Prostate gland (tissue), 2 donors: ENCODE measurements around the gene MCC. TPM values are rescaled to one million over a fixed set of nuclear protein-coding genes. Genes with fewer than 3 reads are reported as not detected.
A peak's percentile ranks its signal among the peaks of the same experiment; 100 is the strongest.

Source experiments
- DNase-seq: peaks from one replicate; pipeline ENCODE4 v3.0.0-alpha.2; 2019; ENCODE audit warnings: low spot score
- H3K27ac ChIP-seq, 2 donors: fragments of 200-600 bp; sonication (generic); 2 replicates each; pipeline ENCODE4 v1.5.1; 2017 to 2019
- H3K27me3 ChIP-seq: fragments of 200-600 bp; sonication (generic); replicated peaks from 2 replicates; pipeline ENCODE4 v1.5.1; 2019; ENCODE audit not compliant: insufficient read depth
- H3K36me3 ChIP-seq, 2 donors: fragments of 200-600 bp; sonication (generic); 1 replicate in 1 of 2; 2 replicates in 1 of 2; pipeline versions ENCODE4 v1.5.1 to v1.8.1; 2017 to 2019
- H3K4me1 ChIP-seq: fragments of 200-600 bp; sonication (generic); replicated peaks from 2 replicates; pipeline ENCODE4 v1.5.1; 2019
- H3K4me3 ChIP-seq, 2 donors: fragments of 200-600 bp; sonication (generic); 2 replicates each; pipeline ENCODE4 v1.5.1; 2017 to 2019
- H3K9me3 ChIP-seq: fragments of 200-600 bp; sonication (generic); 2 replicates; pipeline ENCODE4 v1.5.1; 2017
- CTCF ChIP-seq, 4 experiments: fragments of 200-600 bp in 2 of 4; fragments of 450-650 bp in 2 of 4; sonication (generic) in 2 of 4; IDR thresholded peaks; 1 replicate in 3 of 4; 2 replicates in 1 of 4; pipeline ENCODE4 v1.5.1; 2016 to 2019; ENCODE audit warnings: antibody characterized with exemption in 4 of 4, mild to moderate bottlenecking in 2 of 4, moderate library complexity in 2 of 4
- POLR2A ChIP-seq: fragments of 450-650 bp; IDR thresholded peaks from one replicate; pipeline ENCODE4 v1.6.1; 2016; ENCODE audit warnings: antibody characterized with exemption, mild to moderate bottlenecking
- POLR2AphosphoS5 ChIP-seq: sonication (generic); formaldehyde crosslinking; IDR thresholded peaks from one replicate; pipeline ENCODE4 v1.6.1; 2017; ENCODE audit warnings: antibody characterized with exemption
- WGBS: methylation state at CpG from one replicate; pipeline ENCODE4 v1.1.5; 2018; 5-methylcytosine and 5-hydroxymethylcytosine counted together
- intact Hi-C: fragments of 100-400 bp; cut with DNase I; formaldehyde crosslinking; loops from one replicate; pipeline ENCODE4 v1.14.2; 2022
- total RNA-seq, 2 donors: library from RNA; depleted of rRNA; stranded (reverse); fragments of >200 nt; gene quantifications; one replicate each; pipeline ENCODE4 v1.1.0, GENCODE V29; 2016

The MCC gene
- total RNA-seq, 2 donors from 2014 or later: 41.5 to 54.1 TPM

- H3K4me1 ChIP-seq: no peaks in the 10 kb centered on the region
- intact Hi-C loops: loop anchor here (5.0 kb wide), 1 partner anchor 336 kb away; no protein-coding TSS in a partner anchor
- no peak for DNase-seq
- no peaks in the 10 kb centered on the region for H3K27me3 ChIP-seq
- H3K36me3 ChIP-seq: no peaks in the 10 kb centered on the region
- 61% methylated on average over 1 of the region's 1 CpG for WGBS
- no peak overlapping the region for H3K4me3 ChIP-seq
- no peaks in the 10 kb centered on the region for H3K9me3 ChIP-seq
- TF ChIP-seq CTCF (IDR thresholded peaks at IDR 0.05) (no peak), POLR2A (no peak), POLR2AphosphoS5 (no peak)
- H3K27ac ChIP-seq: no peak overlapping the region
Measured at GRCh38 chr5:113333411-113333810, 154.8 kb downstream of the MCC start.

- 72% methylated on average over 4 of the region's 4 CpGs for WGBS
- DNase-seq: no peak
- no peaks in the 10 kb centered on the region for H3K4me1 ChIP-seq
- H3K4me3 ChIP-seq: no peak overlapping the region
- no peaks in the 10 kb centered on the region for H3K9me3 ChIP-seq
- H3K27me3 ChIP-seq: no peaks in the 10 kb centered on the region
- TF ChIP-seq POLR2A: no peak
- no peak for TF ChIP-seq CTCF (IDR thresholded peaks at IDR 0.05)
- TF ChIP-seq POLR2AphosphoS5: no peak
- no peaks in the 10 kb centered on the region for H3K36me3 ChIP-seq
- H3K27ac ChIP-seq: no peak overlapping the region
- intact Hi-C loops: loop anchor here (5.0 kb wide), 1 partner anchor 334 kb away; no protein-coding TSS in a partner anchor
Measured at GRCh38 chr5:113331209-113331551, 157.1 kb downstream of the MCC start.

GRCh38 chr5:113330533-113331208 lies 157.6 kb downstream of the MCC start:
- DNase-seq: peak; percentile 57
- 15% methylated on average over 4 of the region's 4 CpGs for WGBS

GRCh38 chr5:113329981-113330380 lies 158.3 kb downstream of the MCC start:
- intact Hi-C loops: loop anchor here (5.0 kb wide), 1 partner anchor 333 kb away; no protein-coding TSS in a partner anchor
- Histone ChIP-seq H3K36me3 (no peaks in the 10 kb centered on the region), H3K4me3 (no peak overlapping the region), H3K4me1 (no peaks in the 10 kb centered on the region), H3K9me3 (no peaks in the 10 kb centered on the region), H3K27me3 (no peaks in the 10 kb centered on the region), H3K27ac (no peak overlapping the region)
- WGBS: 90% methylated on average over 2 of the region's 2 CpGs
- no peak for DNase-seq
- no peak for TF ChIP-seq CTCF (IDR thresholded peaks at IDR 0.05)
- no peak for TF ChIP-seq POLR2A
- no peak for TF ChIP-seq POLR2AphosphoS5

More at GRCh38 chr5:113330533-113331208, 157.6 kb downstream of the MCC start:
- Histone ChIP-seq H3K27me3 (no peaks in the 10 kb centered on the region), H3K9me3 (no peaks in the 10 kb centered on the region), H3K27ac (no peak overlapping the region), H3K4me1 (no peaks in the 10 kb centered on the region), H3K4me3 (no peak overlapping the region), H3K36me3 (no peaks in the 10 kb centered on the region)
- TF ChIP-seq CTCF (IDR thresholded peaks at IDR 0.05): peak in 3 of 4 experiments; percentile 43 to 56 (median 49)
- TF ChIP-seq POLR2AphosphoS5: peak; percentile 48
- TF ChIP-seq POLR2A: no peak
- intact Hi-C loops: loop anchor here (5.0 kb wide), 1 partner anchor 333 kb away; no protein-coding TSS in a partner anchor

GRCh38 chr5:113325054-113325453 lies 163.2 kb downstream of the MCC start:
- no peaks in the 10 kb centered on the region for H3K4me1 ChIP-seq
- no peak overlapping the region for H3K27ac ChIP-seq
- H3K36me3 ChIP-seq: no peaks in the 10 kb centered on the region
- intact Hi-C loops: no loop called here
- H3K4me3 ChIP-seq: no peak overlapping the region
- no peak for TF ChIP-seq POLR2AphosphoS5
- TF ChIP-seq CTCF (IDR thresholded peaks at IDR 0.05): no peak
- TF ChIP-seq POLR2A: no peak
- no peak for DNase-seq
- no peaks in the 10 kb centered on the region for H3K27me3 ChIP-seq
- H3K9me3 ChIP-seq: no peaks in the 10 kb centered on the region
- 94% methylated on average over 4 of the region's 4 CpGs for WGBS
